Measurements from ENCODE around the gene AGPAT3.

GRCh38 chr21:44024887-44025353 lies 159.9 kb downstream of the AGPAT3 start:
- TF ChIP-seq, protein P1, sequence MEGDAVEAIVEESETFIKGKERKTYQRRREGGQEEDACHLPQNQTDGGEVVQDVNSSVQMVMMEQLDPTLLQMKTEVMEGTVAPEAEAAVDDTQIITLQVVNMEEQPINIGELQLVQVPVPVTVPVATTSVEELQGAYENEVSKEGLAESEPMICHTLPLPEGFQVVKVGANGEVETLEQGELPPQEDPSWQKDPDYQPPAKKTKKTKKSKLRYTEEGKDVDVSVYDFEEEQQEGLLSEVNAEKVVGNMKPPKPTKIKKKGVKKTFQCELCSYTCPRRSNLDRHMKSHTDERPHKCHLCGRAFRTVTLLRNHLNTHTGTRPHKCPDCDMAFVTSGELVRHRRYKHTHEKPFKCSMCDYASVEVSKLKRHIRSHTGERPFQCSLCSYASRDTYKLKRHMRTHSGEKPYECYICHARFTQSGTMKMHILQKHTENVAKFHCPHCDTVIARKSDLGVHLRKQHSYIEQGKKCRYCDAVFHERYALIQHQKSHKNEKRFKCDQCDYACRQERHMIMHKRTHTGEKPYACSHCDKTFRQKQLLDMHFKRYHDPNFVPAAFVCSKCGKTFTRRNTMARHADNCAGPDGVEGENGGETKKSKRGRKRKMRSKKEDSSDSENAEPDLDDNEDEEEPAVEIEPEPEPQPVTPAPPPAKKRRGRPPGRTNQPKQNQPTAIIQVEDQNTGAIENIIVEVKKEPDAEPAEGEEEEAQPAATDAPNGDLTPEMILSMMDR (IDR thresholded peaks at IDR 0.05; ENCODE audit: low read depth, low read length, poor library complexity, severe bottlenecking) = no peak
- TF ChIP-seq EZH2phosphoT487 (IDR thresholded peaks at IDR 0.05; ENCODE audit: borderline replicate concordance, low read length) = no peak
